Measurements from ENCODE around the gene VN1R4. TPM values are rescaled to one million over a fixed set of nuclear protein-coding genes. Genes with fewer than 3 reads are reported as not detected.
"Not testable (repeated sequence)": the region's sequence is repeated elsewhere in the genome, so short reads cannot be mapped to it uniquely, and the experiment has no call there.

VN1R4 gene
- polyA plus RNA-seq, 2 of the 4 experiments (the other 2 are of a cell fraction), result not detected

DNA sequence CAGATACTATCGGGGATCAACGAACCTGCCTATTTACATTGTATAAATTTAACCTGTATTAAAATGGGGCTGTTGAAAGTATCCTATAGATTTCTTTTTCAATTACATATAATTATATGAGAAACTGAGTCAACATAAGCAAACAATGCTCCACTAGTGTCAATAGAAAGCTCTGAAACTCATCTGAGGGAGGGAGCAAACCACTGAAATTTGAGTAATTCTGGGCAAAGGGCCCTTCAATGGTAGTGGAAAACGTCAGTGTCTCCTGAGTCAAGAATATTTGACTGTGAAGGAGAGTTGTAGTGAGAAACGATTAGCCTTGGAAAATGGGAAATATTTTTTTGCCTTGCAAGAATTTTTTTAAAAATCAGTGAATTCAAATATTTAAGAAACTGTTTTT, 17.6 kb upstream of the VN1R4 start:
- TF ChIP-seq KDM1A (IDR thresholded peaks at IDR 0.05; ENCODE audit: low read depth), result no peak
- no peak for TF ChIP-seq POLR2AphosphoS2 (conservative IDR thresholded peaks at IDR 0.05; ENCODE audit: low read length)
- no peak for TF ChIP-seq CBX8 (IDR thresholded peaks at IDR 0.05)
- TF ChIP-seq, protein P1, sequence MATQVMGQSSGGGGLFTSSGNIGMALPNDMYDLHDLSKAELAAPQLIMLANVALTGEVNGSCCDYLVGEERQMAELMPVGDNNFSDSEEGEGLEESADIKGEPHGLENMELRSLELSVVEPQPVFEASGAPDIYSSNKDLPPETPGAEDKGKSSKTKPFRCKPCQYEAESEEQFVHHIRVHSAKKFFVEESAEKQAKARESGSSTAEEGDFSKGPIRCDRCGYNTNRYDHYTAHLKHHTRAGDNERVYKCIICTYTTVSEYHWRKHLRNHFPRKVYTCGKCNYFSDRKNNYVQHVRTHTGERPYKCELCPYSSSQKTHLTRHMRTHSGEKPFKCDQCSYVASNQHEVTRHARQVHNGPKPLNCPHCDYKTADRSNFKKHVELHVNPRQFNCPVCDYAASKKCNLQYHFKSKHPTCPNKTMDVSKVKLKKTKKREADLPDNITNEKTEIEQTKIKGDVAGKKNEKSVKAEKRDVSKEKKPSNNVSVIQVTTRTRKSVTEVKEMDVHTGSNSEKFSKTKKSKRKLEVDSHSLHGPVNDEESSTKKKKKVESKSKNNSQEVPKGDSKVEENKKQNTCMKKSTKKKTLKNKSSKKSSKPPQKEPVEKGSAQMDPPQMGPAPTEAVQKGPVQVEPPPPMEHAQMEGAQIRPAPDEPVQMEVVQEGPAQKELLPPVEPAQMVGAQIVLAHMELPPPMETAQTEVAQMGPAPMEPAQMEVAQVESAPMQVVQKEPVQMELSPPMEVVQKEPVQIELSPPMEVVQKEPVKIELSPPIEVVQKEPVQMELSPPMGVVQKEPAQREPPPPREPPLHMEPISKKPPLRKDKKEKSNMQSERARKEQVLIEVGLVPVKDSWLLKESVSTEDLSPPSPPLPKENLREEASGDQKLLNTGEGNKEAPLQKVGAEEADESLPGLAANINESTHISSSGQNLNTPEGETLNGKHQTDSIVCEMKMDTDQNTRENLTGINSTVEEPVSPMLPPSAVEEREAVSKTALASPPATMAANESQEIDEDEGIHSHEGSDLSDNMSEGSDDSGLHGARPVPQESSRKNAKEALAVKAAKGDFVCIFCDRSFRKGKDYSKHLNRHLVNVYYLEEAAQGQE (IDR thresholded peaks at IDR 0.05), result no peak
- no peak for TF ChIP-seq TFCP2L1 (CRISPR knock-in tag; IDR thresholded peaks at IDR 0.05)
- TF ChIP-seq NPAS2 (CRISPR knock-in tag; IDR thresholded peaks at IDR 0.05; ENCODE audit: borderline replicate concordance), result no peak
- TF ChIP-seq ZC3H11A (IDR thresholded peaks at IDR 0.05), result no peak
- TF ChIP-seq POLR2A (IDR thresholded peaks at IDR 0.05; ENCODE audit: low read length), result no peak
- no peak for TF ChIP-seq SREBF2 (IDR thresholded peaks at IDR 0.05)
- TF ChIP-seq FOSL2 (IDR thresholded peaks at IDR 0.05), result no peak
- TF ChIP-seq FOSL2 (CRISPR knock-in tag; IDR thresholded peaks at IDR 0.05), result no peak
- CTCF ChIA-PET, result no interaction called here
- Histone ChIP-seq H3K4me3 (no peak overlapping the region), H3K9me3 (peaks cover 17% of the 10 kb centered on the region), H3K4me2 (no peak overlapping the region), H3K4me1 (no peaks in the 10 kb centered on the region), H3K27ac (no peak overlapping the region)
- ATAC-seq (no peak), FAIRE-seq (no peak), DNase-seq (ENCODE audit: low read depth in 1 of 2, low spot score in 1 of 2) (no peak)
- POLR2A ChIA-PET, result no interaction called here
- 14% methylated on average over 4 of the region's 4 CpGs for WGBS (ENCODE audit: missing lambda C conversion rate)

DNA sequence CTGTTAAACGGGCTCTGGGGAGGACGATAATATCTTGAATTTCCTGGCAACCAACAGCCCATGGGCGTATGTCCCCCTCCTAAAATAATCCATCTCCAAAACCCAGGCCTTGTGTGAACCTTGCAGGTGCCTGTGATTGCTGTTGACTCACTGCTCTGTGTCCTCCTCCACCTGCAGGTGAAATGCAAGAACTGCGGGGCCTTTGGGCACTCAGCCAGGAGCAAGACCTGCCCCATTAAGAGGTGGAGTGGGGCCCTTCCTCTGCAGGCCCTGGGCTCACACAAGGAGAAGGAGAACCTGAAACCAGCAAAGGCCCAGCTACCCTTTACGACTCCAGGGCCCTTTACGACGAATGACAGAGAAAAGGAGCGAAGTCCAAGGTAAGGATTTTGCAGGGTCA, 14.4 kb upstream of the VN1R4 start:
- ATAC-seq; H3K4me2 ChIP-seq; FAIRE-seq; H3K9me3 ChIP-seq; DNase-seq (ENCODE audit: low read depth in 1 of 2, low spot score in 1 of 2); H3K4me3 ChIP-seq; CTCF ChIA-PET; H3K4me1 ChIP-seq; POLR2A ChIA-PET; H3K27ac ChIP-seq: not testable (repeated sequence)
- WGBS (ENCODE audit: missing lambda C conversion rate), result no CpG with 5 or more reads among the region's 8 CpGs

DNA sequence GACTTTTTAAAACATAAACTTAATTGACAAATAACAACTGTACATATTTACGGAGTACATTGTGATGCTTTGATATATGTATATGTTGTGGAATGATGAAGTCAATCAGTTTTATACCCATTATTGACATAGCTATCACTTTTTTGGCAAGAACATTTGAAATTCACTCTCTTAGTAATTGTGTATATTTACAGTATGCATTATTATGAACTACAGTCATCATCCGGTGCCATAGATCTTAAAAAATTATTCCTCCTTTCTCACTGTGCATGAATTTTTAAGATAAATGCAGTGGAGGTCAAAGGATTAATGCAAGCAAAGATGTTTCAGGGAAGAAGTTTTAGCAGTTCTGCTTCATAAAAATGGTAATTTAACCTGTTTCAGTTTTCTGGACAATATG, 8.0 kb upstream of the VN1R4 start:
- Histone ChIP-seq H3K4me2 (no peak overlapping the region), H3K4me3 (no peak overlapping the region), H3K9me3 (peaks cover 26% of the 10 kb centered on the region), H3K4me1 (no peaks in the 10 kb centered on the region), H3K27ac (no peak overlapping the region)
- ChIA-PET POLR2A (no interaction called here), CTCF (no interaction called here)
- WGBS (ENCODE audit: missing lambda C conversion rate), result 80% methylated on average over 2 of the region's 2 CpGs
- no peak for DNase-seq (ENCODE audit: low read depth in 1 of 2, low spot score in 1 of 2)
- ATAC-seq, result no peak
- TF ChIP-seq MAZ (IDR thresholded peaks at IDR 0.05; ENCODE audit: borderline replicate concordance, low read depth, low read length) (no peak), RCOR1 (IDR thresholded peaks at IDR 0.05; ENCODE audit: low read depth, low read length) (no peak), CBX2 (IDR thresholded peaks at IDR 0.05; ENCODE audit: borderline replicate concordance, low read depth) (no peak), RARB (CRISPR knock-in tag; IDR thresholded peaks at IDR 0.05) (no peak), ZSCAN20 (CRISPR knock-in tag; IDR thresholded peaks at IDR 0.05) (no peak), MAFK (IDR thresholded peaks at IDR 0.05; ENCODE audit: partially characterized antibody) (no peak), KDM1A (IDR thresholded peaks at IDR 0.05; ENCODE audit: low read depth) (no peak), MYC (IDR thresholded peaks at IDR 0.05; ENCODE audit: borderline replicate concordance, low read length) (no peak), POLR2AphosphoS2 (conservative IDR thresholded peaks at IDR 0.05; ENCODE audit: low read length) (no peak), JUNB (IDR thresholded peaks at IDR 0.05) (no peak), FOXS1 (CRISPR knock-in tag; IDR thresholded peaks at IDR 0.05) (no peak), HOXB5 (CRISPR knock-in tag; IDR thresholded peaks at IDR 0.05) (no peak)
- TF ChIP-seq, protein P2, sequence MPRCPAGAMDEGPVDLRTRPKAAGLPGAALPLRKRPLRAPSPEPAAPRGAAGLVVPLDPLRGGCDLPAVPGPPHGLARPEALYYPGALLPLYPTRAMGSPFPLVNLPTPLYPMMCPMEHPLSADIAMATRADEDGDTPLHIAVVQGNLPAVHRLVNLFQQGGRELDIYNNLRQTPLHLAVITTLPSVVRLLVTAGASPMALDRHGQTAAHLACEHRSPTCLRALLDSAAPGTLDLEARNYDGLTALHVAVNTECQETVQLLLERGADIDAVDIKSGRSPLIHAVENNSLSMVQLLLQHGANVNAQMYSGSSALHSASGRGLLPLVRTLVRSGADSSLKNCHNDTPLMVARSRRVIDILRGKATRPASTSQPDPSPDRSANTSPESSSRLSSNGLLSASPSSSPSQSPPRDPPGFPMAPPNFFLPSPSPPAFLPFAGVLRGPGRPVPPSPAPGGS (IDR thresholded peaks at IDR 0.05), result no peak
- TF ChIP-seq, protein P3, sequence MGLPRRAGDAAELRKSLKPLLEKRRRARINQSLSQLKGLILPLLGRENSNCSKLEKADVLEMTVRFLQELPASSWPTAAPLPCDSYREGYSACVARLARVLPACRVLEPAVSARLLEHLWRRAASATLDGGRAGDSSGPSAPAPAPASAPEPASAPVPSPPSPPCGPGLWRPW (IDR thresholded peaks at IDR 0.05), result no peak
- TF ChIP-seq, protein P1 (IDR thresholded peaks at IDR 0.05), result no peak
- TF ChIP-seq, protein P4, sequence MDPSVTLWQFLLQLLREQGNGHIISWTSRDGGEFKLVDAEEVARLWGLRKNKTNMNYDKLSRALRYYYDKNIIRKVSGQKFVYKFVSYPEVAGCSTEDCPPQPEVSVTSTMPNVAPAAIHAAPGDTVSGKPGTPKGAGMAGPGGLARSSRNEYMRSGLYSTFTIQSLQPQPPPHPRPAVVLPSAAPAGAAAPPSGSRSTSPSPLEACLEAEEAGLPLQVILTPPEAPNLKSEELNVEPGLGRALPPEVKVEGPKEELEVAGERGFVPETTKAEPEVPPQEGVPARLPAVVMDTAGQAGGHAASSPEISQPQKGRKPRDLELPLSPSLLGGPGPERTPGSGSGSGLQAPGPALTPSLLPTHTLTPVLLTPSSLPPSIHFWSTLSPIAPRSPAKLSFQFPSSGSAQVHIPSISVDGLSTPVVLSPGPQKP (IDR thresholded peaks at IDR 0.05; ENCODE audit: low read depth, low read length), result no peak
- peak; percentile 63 for FAIRE-seq

Data from A549 (cell line).